Astrocyte (in vitro differentiated cells and primary cell): ENCODE measurements around the gene CCDC88B.

Experiments used
- EZH2 ChIP-seq: IDR thresholded peaks from 2 replicates; pipeline ENCODE4 v1.6.1; 2012; ENCODE audit warnings: mild to moderate bottlenecking, low read length, inconsistent platforms; ENCODE audit not compliant: insufficient read depth
- TF ChIP-seq, protein P1 (sequence below): IDR thresholded peaks from 2 replicates; pipeline ENCODE4 v1.5.1; 2011; ENCODE audit warnings: low read depth, mild to moderate bottlenecking, inconsistent platforms, low read length, moderate library complexity; ENCODE audit not compliant: insufficient read depth

- TF ChIP-seq, protein P1, sequence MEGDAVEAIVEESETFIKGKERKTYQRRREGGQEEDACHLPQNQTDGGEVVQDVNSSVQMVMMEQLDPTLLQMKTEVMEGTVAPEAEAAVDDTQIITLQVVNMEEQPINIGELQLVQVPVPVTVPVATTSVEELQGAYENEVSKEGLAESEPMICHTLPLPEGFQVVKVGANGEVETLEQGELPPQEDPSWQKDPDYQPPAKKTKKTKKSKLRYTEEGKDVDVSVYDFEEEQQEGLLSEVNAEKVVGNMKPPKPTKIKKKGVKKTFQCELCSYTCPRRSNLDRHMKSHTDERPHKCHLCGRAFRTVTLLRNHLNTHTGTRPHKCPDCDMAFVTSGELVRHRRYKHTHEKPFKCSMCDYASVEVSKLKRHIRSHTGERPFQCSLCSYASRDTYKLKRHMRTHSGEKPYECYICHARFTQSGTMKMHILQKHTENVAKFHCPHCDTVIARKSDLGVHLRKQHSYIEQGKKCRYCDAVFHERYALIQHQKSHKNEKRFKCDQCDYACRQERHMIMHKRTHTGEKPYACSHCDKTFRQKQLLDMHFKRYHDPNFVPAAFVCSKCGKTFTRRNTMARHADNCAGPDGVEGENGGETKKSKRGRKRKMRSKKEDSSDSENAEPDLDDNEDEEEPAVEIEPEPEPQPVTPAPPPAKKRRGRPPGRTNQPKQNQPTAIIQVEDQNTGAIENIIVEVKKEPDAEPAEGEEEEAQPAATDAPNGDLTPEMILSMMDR = no peak
- TF ChIP-seq EZH2 = no peak
Measured at GRCh38 chr11:64382586-64382985, 42.6 kb downstream of the CCDC88B start.
